ENCODE measurements around the gene ZC3H18.

ZC3H18 gene

GRCh38 chr16:88630433-88630832 lies 60.2 kb downstream of the ZC3H18 start:
- H3K4me2 ChIP-seq (ENCODE audit: low read depth, low read length), result no peak overlapping the region
- no peaks in the 10 kb centered on the region for H4K20me1 ChIP-seq (ENCODE audit: insufficient read depth, low read length)
- no peak overlapping the region for H3K4me3 ChIP-seq (ENCODE audit: low read length)
- H3K36me3 ChIP-seq (replicated peaks; ENCODE audit: insufficient read depth, low read length), result no peaks in the 10 kb centered on the region
- no peak for DNase-seq
- H3K27ac ChIP-seq (ENCODE audit: low read length), result no peak overlapping the region
- H3F3A ChIP-seq (ENCODE audit: insufficient read depth, low read length), result peaks cover 8% of the 10 kb centered on the region; the same call in 1 of the 2 replicates
- no peaks in the 10 kb centered on the region for H3K27me3 ChIP-seq (replicated peaks; ENCODE audit: insufficient read depth, low read length)
- no peaks in the 10 kb centered on the region for H3K9me2 ChIP-seq (replicated peaks; ENCODE audit: insufficient read depth, low read length)
- H3K9me3 ChIP-seq (replicated peaks; ENCODE audit: insufficient read depth, low read length), result no peaks in the 10 kb centered on the region
- no peak for TF ChIP-seq EZH2 (optimal IDR thresholded peaks at IDR 0.05; ENCODE audit: low read depth, low read length)
- H3K79me2 ChIP-seq (ENCODE audit: low read length), result no peaks in the 10 kb centered on the region
- no peak overlapping the region for H2AFZ ChIP-seq (ENCODE audit: low read length)
- H3K9ac ChIP-seq (ENCODE audit: low read length), result no peak overlapping the region
- peaks cover 6% of the 10 kb centered on the region; the same call in 1 of the 2 replicates for H3K4me1 ChIP-seq (ENCODE audit: low read length)

DNA sequence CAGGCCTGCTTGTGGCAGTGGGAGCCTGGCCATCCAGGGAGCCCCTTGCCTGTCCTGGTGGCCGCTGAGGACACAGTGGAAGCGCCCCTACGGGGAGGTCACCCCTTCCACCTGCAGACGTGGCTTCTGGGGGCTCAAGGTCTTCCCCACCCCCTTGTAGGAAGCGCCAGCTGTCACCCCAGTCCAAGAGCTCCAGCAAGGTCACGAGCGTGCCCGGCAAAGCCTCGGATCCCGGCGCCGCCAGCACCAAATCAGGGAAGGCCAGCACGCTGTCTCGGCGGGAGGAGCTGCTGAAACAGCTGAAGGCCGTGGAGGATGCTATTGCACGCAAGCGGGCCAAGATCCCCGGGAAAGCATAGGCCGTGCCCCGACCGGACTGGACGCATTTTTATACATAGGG lies 60.7 kb downstream of the ZC3H18 start:
- no peak overlapping the region for H3K4me2 ChIP-seq (ENCODE audit: low read depth, low read length)
- no peak overlapping the region for H2AFZ ChIP-seq (ENCODE audit: low read length)
- no peak overlapping the region for H3K27ac ChIP-seq (ENCODE audit: low read length)
- TF ChIP-seq EZH2phosphoT487 (IDR thresholded peaks at IDR 0.05; ENCODE audit: low read length) (no peak), EZH2 (optimal IDR thresholded peaks at IDR 0.05; ENCODE audit: low read depth, low read length) (no peak)
- TF ChIP-seq, protein P1, sequence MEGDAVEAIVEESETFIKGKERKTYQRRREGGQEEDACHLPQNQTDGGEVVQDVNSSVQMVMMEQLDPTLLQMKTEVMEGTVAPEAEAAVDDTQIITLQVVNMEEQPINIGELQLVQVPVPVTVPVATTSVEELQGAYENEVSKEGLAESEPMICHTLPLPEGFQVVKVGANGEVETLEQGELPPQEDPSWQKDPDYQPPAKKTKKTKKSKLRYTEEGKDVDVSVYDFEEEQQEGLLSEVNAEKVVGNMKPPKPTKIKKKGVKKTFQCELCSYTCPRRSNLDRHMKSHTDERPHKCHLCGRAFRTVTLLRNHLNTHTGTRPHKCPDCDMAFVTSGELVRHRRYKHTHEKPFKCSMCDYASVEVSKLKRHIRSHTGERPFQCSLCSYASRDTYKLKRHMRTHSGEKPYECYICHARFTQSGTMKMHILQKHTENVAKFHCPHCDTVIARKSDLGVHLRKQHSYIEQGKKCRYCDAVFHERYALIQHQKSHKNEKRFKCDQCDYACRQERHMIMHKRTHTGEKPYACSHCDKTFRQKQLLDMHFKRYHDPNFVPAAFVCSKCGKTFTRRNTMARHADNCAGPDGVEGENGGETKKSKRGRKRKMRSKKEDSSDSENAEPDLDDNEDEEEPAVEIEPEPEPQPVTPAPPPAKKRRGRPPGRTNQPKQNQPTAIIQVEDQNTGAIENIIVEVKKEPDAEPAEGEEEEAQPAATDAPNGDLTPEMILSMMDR (IDR thresholded peaks at IDR 0.05; ENCODE audit: low read length), result no peak
- H3F3A ChIP-seq (ENCODE audit: insufficient read depth, low read length), result peaks cover 8% of the 10 kb centered on the region; the same call in 1 of the 2 replicates
- no peaks in the 10 kb centered on the region for H3K9me2 ChIP-seq (replicated peaks; ENCODE audit: insufficient read depth, low read length)
- no peaks in the 10 kb centered on the region for H3K9me3 ChIP-seq (replicated peaks; ENCODE audit: insufficient read depth, low read length)
- no peaks in the 10 kb centered on the region for H3K36me3 ChIP-seq (replicated peaks; ENCODE audit: insufficient read depth, low read length)
- no peak for DNase-seq
- H3K9ac ChIP-seq (ENCODE audit: low read length), result no peak overlapping the region
- H3K27me3 ChIP-seq (replicated peaks; ENCODE audit: insufficient read depth, low read length), result no peaks in the 10 kb centered on the region
- no peaks in the 10 kb centered on the region for H3K79me2 ChIP-seq (ENCODE audit: low read length)
- peaks cover 8% of the 10 kb centered on the region; the same call in 1 of the 2 replicates for H3K4me1 ChIP-seq (ENCODE audit: low read length)
- no peaks in the 10 kb centered on the region for H4K20me1 ChIP-seq (ENCODE audit: insufficient read depth, low read length)
- no peak overlapping the region for H3K4me3 ChIP-seq (ENCODE audit: low read length)

GRCh38 chr16:88631384-88631783 lies 61.2 kb downstream of the ZC3H18 start:
- no peak overlapping the region for H3K4me2 ChIP-seq (ENCODE audit: low read depth, low read length)
- H3K9me3 ChIP-seq (replicated peaks; ENCODE audit: insufficient read depth, low read length), result no peaks in the 10 kb centered on the region
- no peak overlapping the region for H3K27ac ChIP-seq (ENCODE audit: low read length)
- H3K79me2 ChIP-seq (ENCODE audit: low read length), result no peaks in the 10 kb centered on the region
- no peaks in the 10 kb centered on the region for H3K9me2 ChIP-seq (replicated peaks; ENCODE audit: insufficient read depth, low read length)
- TF ChIP-seq EZH2 (optimal IDR thresholded peaks at IDR 0.05; ENCODE audit: low read depth, low read length), result no peak
- TF ChIP-seq, protein P1 (IDR thresholded peaks at IDR 0.05; ENCODE audit: low read length), result no peak
- H4K20me1 ChIP-seq (ENCODE audit: insufficient read depth, low read length), result no peaks in the 10 kb centered on the region
- H2AFZ ChIP-seq (ENCODE audit: low read length), result no peak overlapping the region
- no peak overlapping the region for H3K4me3 ChIP-seq (ENCODE audit: low read length)
- peaks cover 8% of the 10 kb centered on the region; the same call in 1 of the 2 replicates for H3K4me1 ChIP-seq (ENCODE audit: low read length)
- DNase-seq, result no peak
- peaks cover 8% of the 10 kb centered on the region; the same call in 1 of the 2 replicates for H3F3A ChIP-seq (ENCODE audit: insufficient read depth, low read length)
- no peaks in the 10 kb centered on the region for H3K27me3 ChIP-seq (replicated peaks; ENCODE audit: insufficient read depth, low read length)
- H3K9ac ChIP-seq (ENCODE audit: low read length), result no peak overlapping the region
- H3K36me3 ChIP-seq (replicated peaks; ENCODE audit: insufficient read depth, low read length), result no peaks in the 10 kb centered on the region

DNA sequence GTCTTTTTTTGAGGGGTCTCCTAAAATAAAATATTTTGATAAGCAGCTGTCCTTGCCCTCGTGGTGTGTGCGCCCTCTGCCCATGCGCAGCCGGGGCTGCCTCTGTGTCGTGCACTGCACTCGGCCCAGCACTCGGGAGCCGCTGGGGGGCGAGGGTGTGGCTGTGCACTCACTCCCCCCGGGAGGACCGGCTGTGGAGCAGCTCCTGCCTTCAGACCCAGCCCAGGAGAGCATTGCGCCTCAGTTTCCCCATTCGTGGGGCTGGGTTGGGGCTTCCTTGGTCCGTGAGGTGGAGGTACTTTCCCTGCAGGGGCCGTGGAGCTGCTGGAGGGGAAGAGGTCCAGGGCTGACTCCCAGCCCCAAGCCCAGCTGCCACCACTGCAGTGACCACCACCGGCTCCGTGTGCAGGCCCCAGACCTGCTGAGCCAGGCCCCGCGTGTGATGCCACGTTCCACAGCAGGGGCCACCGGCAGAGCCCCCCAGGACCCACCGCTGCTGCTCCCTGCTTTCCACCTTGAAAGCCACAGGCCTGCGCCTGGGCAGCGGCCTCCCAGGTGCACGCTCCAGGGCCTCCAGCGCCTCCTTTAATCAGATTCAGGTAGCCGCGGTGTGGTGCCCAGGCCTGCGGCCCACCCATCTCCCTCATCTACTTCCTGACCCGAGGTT lies 61.9 kb downstream of the ZC3H18 start:
- TF ChIP-seq, protein P1 (IDR thresholded peaks at IDR 0.05; ENCODE audit: low read length), result no peak
- no peak for DNase-seq
- no peak overlapping the region for H3K27ac ChIP-seq (ENCODE audit: low read length)
- no peaks in the 10 kb centered on the region for H3K9me3 ChIP-seq (replicated peaks; ENCODE audit: insufficient read depth, low read length)
- no peak overlapping the region for H3K4me3 ChIP-seq (ENCODE audit: low read length)
- H3K36me3 ChIP-seq (replicated peaks; ENCODE audit: insufficient read depth, low read length), result no peaks in the 10 kb centered on the region
- H3K4me2 ChIP-seq (ENCODE audit: low read depth, low read length), result no peak overlapping the region
- no peak overlapping the region for H2AFZ ChIP-seq (ENCODE audit: low read length)
- H3K27me3 ChIP-seq (replicated peaks; ENCODE audit: insufficient read depth, low read length), result no peaks in the 10 kb centered on the region
- H3F3A ChIP-seq (ENCODE audit: insufficient read depth, low read length), result peaks cover 8% of the 10 kb centered on the region; the same call in 1 of the 2 replicates
- H3K9me2 ChIP-seq (replicated peaks; ENCODE audit: insufficient read depth, low read length), result no peaks in the 10 kb centered on the region
- no peaks in the 10 kb centered on the region for H3K79me2 ChIP-seq (ENCODE audit: low read length)
- H3K4me1 ChIP-seq (ENCODE audit: low read length), result peaks cover 8% of the 10 kb centered on the region; the same call in 1 of the 2 replicates
- H3K9ac ChIP-seq (ENCODE audit: low read length), result no peak overlapping the region
- no peaks in the 10 kb centered on the region for H4K20me1 ChIP-seq (ENCODE audit: insufficient read depth, low read length)

Data from MM.1S (cell line).